Adrenal gland (tissue), 12 donors: ENCODE data around the gene MCCD1. TPM values are rescaled to one million over a fixed set of nuclear protein-coding genes. Genes with fewer than 3 reads are reported as not detected.
"Not testable (repeated sequence)": the region's sequence is repeated elsewhere in the genome, so short reads cannot be mapped to it uniquely, and the experiment has no call there.

ENCODE experiments used
- DNase-seq, 7 donors: peaks; one replicate each; pipeline ENCODE4 v3.0.0-alpha.2; 2019 to 2020
- H3K27ac ChIP-seq, 5 donors: fragments of 200-600 bp; sonication (generic) in 4 of 5; 1 replicate in 3 of 5; 2 replicates in 2 of 5; pipeline versions ENCODE4 v1.5.1 to v1.8.0; 2016 to 2020; ENCODE audit warnings: mild to moderate bottlenecking in 1 of 5
- H3K27me3 ChIP-seq: fragments of 200-600 bp; 2 replicates; pipeline ENCODE4 v1.8.0; 2021
- H3K36me3 ChIP-seq, 2 donors: fragments of 200-600 bp; replicated peaks in 1 of 2; 1 replicate in 1 of 2; 2 replicates in 1 of 2; pipeline versions ENCODE4 v1.5.1 to v1.8.0; 2018 to 2022
- H3K4me1 ChIP-seq, 2 donors: fragments of 200-600 bp; replicated peaks in 1 of 2; 1 replicate in 1 of 2; 2 replicates in 1 of 2; pipeline versions ENCODE4 v1.5.1 to v1.8.0; 2018 to 2021
- H3K4me3 ChIP-seq, 4 donors: fragments of 200-600 bp; sonication (generic) in 3 of 4; one replicate each; pipeline ENCODE4 v1.5.1; 2016 to 2018
- H3K9me3 ChIP-seq, 3 donors: fragments of 200-600 bp; sonication (generic) in 1 of 3; replicated peaks in 1 of 3; 1 replicate in 2 of 3; 2 replicates in 1 of 3; pipeline versions ENCODE4 v1.5.1 to v1.8.0; 2016 to 2021
- CTCF ChIP-seq, 6 experiments: fragments of 450-650 bp in 4 of 6; fragments of 200-600 bp in 2 of 6; sonication (generic) in 1 of 6; IDR thresholded peaks; 1 replicate in 5 of 6; 2 replicates in 1 of 6; pipeline versions ENCODE4 v1.5.1 to v1.8.0; 2016 to 2021; ENCODE audit warnings: antibody characterized with exemption in 6 of 6, mild to moderate bottlenecking in 2 of 6, moderate library complexity in 1 of 6
- POLR2A ChIP-seq, 2 donors: fragments of 450-650 bp; IDR thresholded peaks; one replicate each; pipeline ENCODE4 v1.6.1; 2017; ENCODE audit warnings: antibody characterized with exemption in 2 of 2, mild to moderate bottlenecking in 2 of 2, moderate library complexity in 1 of 2
- WGBS, 4 donors: extraction: QIAGEN DNeasy Blood & Tissue Kit in 2 of 4; methylation state at CpG; one replicate each; pipeline versions ENCODE4 v1.1.5 to v1.1.7; 2013 to 2017; 5-methylcytosine and 5-hydroxymethylcytosine counted together
- intact Hi-C, 2 donors: fragments of 100-400 bp; cut with DNase I; formaldehyde crosslinking; loops; one replicate each; pipeline versions ENCODE4 v1.14.1 to v1.15.0; 2022 to 2023
- polyA plus RNA-seq, 3 donors: library from polyadenylated mRNA; stranded (reverse); fragments of 200-250 nt in 2 of 3; fragments of 350-450 nt in 1 of 3; fragmentation: Illumina TruSeq in 1 of 3; extraction: RNeasy Lipid Tissue Mini Kit (QIAGEN cat#74804) in 1 of 3; gene quantifications; one replicate each; pipeline ENCODE4 v1.2.3, GENCODE V29; 2013 to 2014
- total RNA-seq, 9 donors: library from RNA; depleted of rRNA in 4 of 9; stranded (reverse); fragments of >200 nt in 4 of 9; fragments of 120-200 nt in 1 of 9; fragmentation: NEBNext Ultra II Directional in 1 of 9; extraction: Animal tissue kit (Norgen Biotek cat#: 25700) in 1 of 9; gene quantifications; one replicate each; pipeline versions ENCODE4 v1.1.0 to v1.2.4, GENCODE V29; 2013 to 2023
- donor health status: healthy with polysubstance abuse.
- donor health status: Bipolar disorder and iron deficiency.
- donor health status: DM: yes; HTN: yes; CAD: no.
- donor health status: DM: no; HTN: no; CAD: no.
- donor health status: DM: no; HTN: no; CAD: no.
- donor health status: DM: yes; HTN: yes; CAD: no.

MCCD1 gene
- total and polyA plus RNA-seq, 12 donors, result not detected

GRCh38 chr6:31547727-31548543 lies 19.2 kb downstream of the MCCD1 start:
- WGBS, 4 donors, result 72 to 77% (median 76%) methylated on average over 20 to 24 of the region's 24 CpGs

GRCh38 chr6:31548544-31548873 lies 19.7 kb downstream of the MCCD1 start:
- intact Hi-C loops, result loop anchor here in 1 of 2 donors (5.0 kb wide), 1 partner anchor 49 kb away; no protein-coding TSS in a partner anchor
- H3K4me1 ChIP-seq, result peaks cover 9 to 23% of the 10 kb centered on the region in 2 donors
- peak overlapping the region in 1 of 4 donors; percentile 60 for H3K4me3 ChIP-seq
- H3K27ac ChIP-seq, result peak overlapping the region in 3 of 5 donors; percentile 63 to 83 (median 77)
- TF ChIP-seq POLR2A (IDR thresholded peaks at IDR 0.05) (no peak), CTCF (IDR thresholded peaks at IDR 0.05) (no peak)
- no peak for DNase-seq
- WGBS, 4 donors, result 94 to 95% (median 94%) methylated on average over 2 of the region's 2 CpGs
- H3K36me3 ChIP-seq, result peaks cover 0 to 11% of the 10 kb centered on the region in 2 donors
- no peaks in the 10 kb centered on the region for H3K9me3 ChIP-seq
- H3K27me3 ChIP-seq, result no peaks in the 10 kb centered on the region

More at GRCh38 chr6:31547727-31548543, 19.2 kb downstream of the MCCD1 start:
- no peak for TF ChIP-seq POLR2A (IDR thresholded peaks at IDR 0.05)
- TF ChIP-seq CTCF (IDR thresholded peaks at IDR 0.05), result no peak
- Histone ChIP-seq H3K4me3 (peak overlapping the region in 2 of 4 donors; percentile 39 to 60), H3K36me3 (peaks cover 0 to 6% of the 10 kb centered on the region in 2 donors), H3K27ac (peak overlapping the region; percentile 53 to 88 (median 77)), H3K9me3 (no peaks in the 10 kb centered on the region), H3K27me3 (no peaks in the 10 kb centered on the region), H3K4me1 (peaks cover 9 to 28% of the 10 kb centered on the region in 2 donors)
- intact Hi-C loops, result loop anchor here (2.0 to 5.0 kb wide), 2 partner anchors 49 to 51 kb away; no protein-coding TSS in a partner anchor
- peak in 1 of 7 donors; percentile 40 for DNase-seq

GRCh38 chr6:31551371-31551770 lies 22.6 kb downstream of the MCCD1 start:
- H3K4me3 ChIP-seq, H3K9me3 ChIP-seq, H3K27me3 ChIP-seq, intact Hi-C loops, H3K27ac ChIP-seq: not testable (repeated sequence)
- peaks cover 0 to 18% of the 10 kb centered on the region in 2 donors for H3K36me3 ChIP-seq
- WGBS, 4 donors, result 43 to 56% (median 48%) methylated on average over 5 of the region's 5 CpGs
- peak in 6 of 7 donors; percentile 53 to 83 (median 69) for DNase-seq
- TF ChIP-seq CTCF (IDR thresholded peaks at IDR 0.05), result peak; percentile 10 to 59 (median 43)
- H3K4me1 ChIP-seq, result peaks cover 9 to 18% of the 10 kb centered on the region in 2 donors

- Histone ChIP-seq H3K27me3 (no peaks in the 10 kb centered on the region), H3K4me3 (no peak overlapping the region), H3K36me3 (peaks cover 0 to 43% of the 10 kb centered on the region in 2 donors), H3K4me1 (peaks cover 16 to 33% of the 10 kb centered on the region in 2 donors), H3K9me3 (no peaks in the 10 kb centered on the region), H3K27ac (no peak overlapping the region)
- no peak for DNase-seq
- TF ChIP-seq CTCF (IDR thresholded peaks at IDR 0.05), result no peak
- TF ChIP-seq POLR2A (IDR thresholded peaks at IDR 0.05), result no peak
- intact Hi-C loops, result no loop called here
- WGBS, 4 donors, result 63 to 78% (median 74%) methylated on average over 3 of the region's 3 CpGs
Measured at GRCh38 chr6:31556307-31556706, 27.5 kb downstream of the MCCD1 start.
